ENCODE data around the gene IFT74.

DNA sequence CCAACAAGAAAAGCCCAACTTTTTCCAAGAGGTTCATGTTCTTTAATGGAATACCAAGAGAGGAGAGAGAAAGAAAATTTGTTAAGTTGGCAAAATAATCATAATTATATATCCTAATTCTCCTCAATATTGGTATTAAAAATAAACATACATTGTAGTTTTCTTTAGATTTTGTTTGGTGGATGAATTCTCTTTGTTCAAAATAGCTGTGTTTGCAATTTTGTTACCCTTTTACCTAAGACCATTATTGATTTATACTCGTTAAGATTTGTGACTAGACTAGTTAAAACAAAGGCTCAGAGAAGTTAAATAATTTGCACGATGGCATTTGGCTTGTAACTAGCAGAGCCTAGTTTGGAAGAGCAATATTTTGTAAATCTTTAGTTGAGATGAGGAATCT, 39.6 kb downstream of the IFT74 start:
- TF ChIP-seq EZH2 (IDR thresholded peaks at IDR 0.05; ENCODE audit: low read length, unreplicated experiment): no peak
- TF ChIP-seq, protein P1, sequence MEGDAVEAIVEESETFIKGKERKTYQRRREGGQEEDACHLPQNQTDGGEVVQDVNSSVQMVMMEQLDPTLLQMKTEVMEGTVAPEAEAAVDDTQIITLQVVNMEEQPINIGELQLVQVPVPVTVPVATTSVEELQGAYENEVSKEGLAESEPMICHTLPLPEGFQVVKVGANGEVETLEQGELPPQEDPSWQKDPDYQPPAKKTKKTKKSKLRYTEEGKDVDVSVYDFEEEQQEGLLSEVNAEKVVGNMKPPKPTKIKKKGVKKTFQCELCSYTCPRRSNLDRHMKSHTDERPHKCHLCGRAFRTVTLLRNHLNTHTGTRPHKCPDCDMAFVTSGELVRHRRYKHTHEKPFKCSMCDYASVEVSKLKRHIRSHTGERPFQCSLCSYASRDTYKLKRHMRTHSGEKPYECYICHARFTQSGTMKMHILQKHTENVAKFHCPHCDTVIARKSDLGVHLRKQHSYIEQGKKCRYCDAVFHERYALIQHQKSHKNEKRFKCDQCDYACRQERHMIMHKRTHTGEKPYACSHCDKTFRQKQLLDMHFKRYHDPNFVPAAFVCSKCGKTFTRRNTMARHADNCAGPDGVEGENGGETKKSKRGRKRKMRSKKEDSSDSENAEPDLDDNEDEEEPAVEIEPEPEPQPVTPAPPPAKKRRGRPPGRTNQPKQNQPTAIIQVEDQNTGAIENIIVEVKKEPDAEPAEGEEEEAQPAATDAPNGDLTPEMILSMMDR (conservative IDR thresholded peaks at IDR 0.05; ENCODE audit: low read depth, low read length): no peak
